Lower lobe of right lung (tissue), 2 donors: ENCODE measurements around the gene NLGN2. TPM values are rescaled to one million over a fixed set of nuclear protein-coding genes. Genes with fewer than 3 reads are reported as not detected.

Source experiments
- ATAC-seq, 2 donors: fragments of 200-7000 bp; cut with Tn5 transposase; one replicate each; pipeline ENCODE4 v1.9.1; 2020 to 2022; ENCODE audit warnings: mild to moderate bottlenecking in 2 of 2, moderate library complexity in 2 of 2
- DNase-seq: peaks from one replicate; pipeline ENCODE4 v3.0.0-alpha.2; 2020
- H3K27ac ChIP-seq: fragments of 200-600 bp; one replicate; pipeline ENCODE4 v1.8.0; 2022
- H3K27me3 ChIP-seq: fragments of 200-600 bp; one replicate; pipeline ENCODE4 v1.8.0; 2022; ENCODE audit warnings: low read depth
- H3K36me3 ChIP-seq: fragments of 200-600 bp; one replicate; pipeline ENCODE4 v1.8.0; 2022; ENCODE audit warnings: mild to moderate bottlenecking
- H3K4me1 ChIP-seq: fragments of 200-600 bp; one replicate; pipeline ENCODE4 v1.8.0; 2022
- H3K4me3 ChIP-seq: fragments of 200-600 bp; one replicate; pipeline ENCODE4 v1.8.0; 2022; ENCODE audit warnings: mild to moderate bottlenecking
- H3K9me3 ChIP-seq: fragments of 200-600 bp; one replicate; pipeline ENCODE4 v1.8.0; 2022
- CTCF ChIP-seq: fragments of 200-600 bp; IDR thresholded peaks from one replicate; pipeline ENCODE4 v1.8.0; 2022; ENCODE audit warnings: antibody characterized with exemption, mild to moderate bottlenecking
- intact Hi-C: fragments of 100-400 bp; cut with DNase I; formaldehyde crosslinking; loops from one replicate; pipeline ENCODE4 v1.11.0; 2022
- total RNA-seq: library from RNA; stranded (reverse); fragmentation: NEBNext Ultra II Directional; extraction: Animal tissue kit (Norgen Biotek cat#: 25700); gene quantifications from one replicate; pipeline ENCODE4 v1.2.1, GENCODE V29; 2021
- donor health status: DM: no; HTN: yes; CAD: no; lungs with severe emphysema.

The NLGN2 gene
- total RNA-seq, 1 donor from 2014 or later, result 9.5 TPM

DNA sequence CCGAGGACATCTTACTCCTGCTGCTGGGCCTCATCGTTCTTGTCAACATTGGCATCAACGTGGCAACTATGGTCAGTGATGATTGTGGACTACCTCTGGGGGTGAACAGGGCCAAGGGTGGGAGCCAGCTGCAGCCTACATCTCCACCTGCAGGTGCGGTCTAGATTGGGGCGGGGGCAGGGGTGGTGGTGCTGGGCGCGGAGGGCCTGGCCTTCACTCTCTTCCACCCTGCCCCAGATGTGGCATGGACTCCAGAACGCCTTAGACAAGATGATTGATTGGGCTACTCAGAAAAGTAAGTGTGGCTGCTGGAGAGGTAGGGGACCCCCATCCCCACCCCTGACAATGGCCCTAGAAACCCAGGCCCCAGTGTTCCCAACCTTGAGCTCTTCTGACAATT, 18.1 kb downstream of the NLGN2 start:
- H3K4me1 ChIP-seq, result no peaks in the 10 kb centered on the region
- DNase-seq, result no peak
- H3K9me3 ChIP-seq, result no peaks in the 10 kb centered on the region
- no peak overlapping the region for H3K4me3 ChIP-seq
- no peak overlapping the region for H3K27ac ChIP-seq
- intact Hi-C loops, result no loop called here
- no peak for ATAC-seq
- H3K36me3 ChIP-seq, result no peaks in the 10 kb centered on the region
- TF ChIP-seq CTCF, result no peak
- H3K27me3 ChIP-seq, result no peaks in the 10 kb centered on the region

GRCh38 chr17:7426203-7426863, 18.7 kb downstream of the NLGN2 start:
- no peak overlapping the region for H3K27ac ChIP-seq
- H3K4me3 ChIP-seq, result no peak overlapping the region
- H3K36me3 ChIP-seq, result no peaks in the 10 kb centered on the region
- TF ChIP-seq CTCF, result no peak
- no peaks in the 10 kb centered on the region for H3K4me1 ChIP-seq
- no peaks in the 10 kb centered on the region for H3K9me3 ChIP-seq
- no peaks in the 10 kb centered on the region for H3K27me3 ChIP-seq
- ATAC-seq, result no peak
- no peak for DNase-seq
- intact Hi-C loops, result no loop called here

- H3K27me3 ChIP-seq, result no peaks in the 10 kb centered on the region
- intact Hi-C loops, result no loop called here
Observed at GRCh38 chr17:7426896-7427489, 19.3 kb downstream of the NLGN2 start.

GRCh38 chr17:7427549-7427948, 19.9 kb downstream of the NLGN2 start:
- TF ChIP-seq CTCF, result no peak
- no peaks in the 10 kb centered on the region for H3K36me3 ChIP-seq
- no peak overlapping the region for H3K27ac ChIP-seq
- no peak overlapping the region for H3K4me3 ChIP-seq
- H3K27me3 ChIP-seq, result no peaks in the 10 kb centered on the region
- no peak for ATAC-seq
- no peaks in the 10 kb centered on the region for H3K4me1 ChIP-seq
- no peaks in the 10 kb centered on the region for H3K9me3 ChIP-seq
- DNase-seq, result no peak
- intact Hi-C loops, result no loop called here

More at GRCh38 chr17:7426896-7427489, 19.3 kb downstream of the NLGN2 start:
- peak in 1 of 2 donors; percentile 10 for ATAC-seq
- DNase-seq, result no peak
- H3K4me1 ChIP-seq, result no peaks in the 10 kb centered on the region
- H3K9me3 ChIP-seq, result no peaks in the 10 kb centered on the region
- no peaks in the 10 kb centered on the region for H3K36me3 ChIP-seq
- TF ChIP-seq CTCF, result no peak
- H3K27ac ChIP-seq, result no peak overlapping the region
- H3K4me3 ChIP-seq, result no peak overlapping the region

DNA sequence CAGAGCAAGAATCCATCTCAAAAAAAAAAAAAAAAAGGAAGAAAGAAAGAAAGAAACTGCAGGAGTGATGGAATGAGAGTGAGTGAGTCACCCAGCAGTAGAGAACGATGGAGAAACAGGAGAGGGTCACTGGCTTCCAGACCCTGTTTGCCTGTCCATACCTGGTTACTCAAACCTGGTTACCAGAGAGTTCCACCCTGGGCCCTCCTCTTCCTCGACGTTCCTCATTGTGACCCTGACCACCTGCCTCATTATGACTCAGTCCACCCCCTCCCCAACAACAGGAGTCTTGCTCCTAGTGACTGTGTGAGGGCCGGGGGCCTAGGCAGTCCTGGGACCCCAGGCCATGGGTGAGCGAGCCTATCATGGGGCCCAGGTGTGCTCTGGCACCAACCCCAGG, 20.9 kb downstream of the NLGN2 start, which contains the start of gene SPEM3:
Gene SPEM3, plus strand, starts transcription at position 301 of the 400 bp plus-strand sequence. Its CDS starts 46 bp downstream, at position 347.
- TF ChIP-seq CTCF, result no peak
- no peaks in the 10 kb centered on the region for H3K9me3 ChIP-seq
- intact Hi-C loops, result no loop called here
- ATAC-seq (no peak), DNase-seq (no peak)
- H3K4me3 ChIP-seq, result no peak within 1 kb of the TSS
- no peaks in the 10 kb centered on the region for H3K27me3 ChIP-seq
- no peak within 1 kb of the TSS for H3K27ac ChIP-seq
- no peaks in the 10 kb centered on the region for H3K36me3 ChIP-seq
- H3K4me1 ChIP-seq, result no peaks in the 10 kb centered on the region
